Loucy (cell line): ENCODE data around the gene RBMY1D.

Experiments used
- H2AFZ ChIP-seq: fragments of 200-600 bp; sonication (generic); 2 replicates; pipeline ENCODE4 v1.6.0; 2016; ENCODE audit warnings: antibody characterized with exemption, mild to moderate bottlenecking, low read length, moderate library complexity
- H3F3A ChIP-seq: fragments of 200-600 bp; 2 replicates; pipeline ENCODE4 v1.6.0; 2016; ENCODE audit warnings: antibody characterized with exemption, low read depth, mild to moderate bottlenecking
- H3K27me3 ChIP-seq: fragments of 200-600 bp; sonication (generic); 2 replicates; pipeline ENCODE4 v1.6.1; 2014; ENCODE audit warnings: low read length, mild to moderate bottlenecking; ENCODE audit not compliant: insufficient read depth, poor library complexity, severe bottlenecking
- H3K36me3 ChIP-seq: fragments of 200-600 bp; sonication (generic); 2 replicates; pipeline ENCODE4 v1.6.1; 2016; ENCODE audit warnings: low read length; ENCODE audit not compliant: insufficient read depth
- H3K4me1 ChIP-seq: fragments of 200-600 bp; sonication (generic); 2 replicates; pipeline ENCODE4 v1.5.1; 2014; ENCODE audit warnings: low read length, mild to moderate bottlenecking; ENCODE audit not compliant: insufficient read depth, poor library complexity, severe bottlenecking
- H3K4me2 ChIP-seq: fragments of 200-600 bp; sonication (generic); 2 replicates; pipeline ENCODE4 v1.6.0; 2014; ENCODE audit warnings: antibody characterized with exemption, low read length, low read depth, mild to moderate bottlenecking; ENCODE audit not compliant: poor library complexity, severe bottlenecking
- H3K4me3 ChIP-seq: fragments of 200-600 bp; sonication (generic); 2 replicates; pipeline ENCODE4 v1.5.1; 2014; ENCODE audit warnings: low read length, mild to moderate bottlenecking, mixed read lengths; ENCODE audit not compliant: poor library complexity, severe bottlenecking
- H3K79me2 ChIP-seq: fragments of 200-600 bp; sonication (generic); 2 replicates; pipeline ENCODE4 v1.6.1; 2014; ENCODE audit warnings: low read length; ENCODE audit not compliant: insufficient read depth
- H3K9ac ChIP-seq: fragments of 200-600 bp; sonication (generic); 2 replicates; pipeline ENCODE4 v1.6.0; 2014; ENCODE audit warnings: mild to moderate bottlenecking, low read depth, low read length, moderate library complexity; ENCODE audit not compliant: poor library complexity, severe bottlenecking
- H3K9me2 ChIP-seq: fragments of 200-600 bp; sonication (generic); replicated peaks from 2 replicates; pipeline ENCODE4 v1.6.1; 2016; ENCODE audit warnings: low read depth, low read length, mixed read lengths
- H3K9me3 ChIP-seq: fragments of 200-600 bp; sonication (generic); 2 replicates; pipeline ENCODE4 v1.6.1; 2014; ENCODE audit warnings: mild to moderate bottlenecking, antibody characterized with exemption, low read length, low read depth; ENCODE audit not compliant: insufficient read depth
- H4K20me1 ChIP-seq: fragments of 200-600 bp; sonication (generic); 2 replicates; pipeline ENCODE4 v1.6.0; 2014; ENCODE audit warnings: antibody characterized with exemption, low read length, mild to moderate bottlenecking; ENCODE audit not compliant: insufficient read depth, poor library complexity, severe bottlenecking
- CTCF ChIP-seq: fragments of 200-600 bp; sonication (generic); conservative IDR thresholded peaks from 2 replicates; pipeline ENCODE4 v1.5.1; 2014; ENCODE audit warnings: mild to moderate bottlenecking, antibody characterized with exemption, low read length
- EZH2phosphoT487 ChIP-seq: fragments of 200-600 bp; IDR thresholded peaks from 2 replicates; pipeline ENCODE4 v1.6.1; 2018; ENCODE audit warnings: antibody characterized with exemption, mild to moderate bottlenecking, moderate library complexity, borderline replicate concordance

The RBMY1D gene

GRCh38 chrY:21835052-21835451, 59.3 kb downstream of the RBMY1D start:
- Histone ChIP-seq H3K4me1 (no peaks in the 10 kb centered on the region), H3K4me3 (no peak overlapping the region), H3K27me3 (no peaks in the 10 kb centered on the region), H2AFZ (no peak overlapping the region), H3K4me2 (no peak overlapping the region), H3F3A (no peaks in the 10 kb centered on the region), H3K9ac (no peak overlapping the region), H4K20me1 (no peaks in the 10 kb centered on the region), H3K9me2 (no peaks in the 10 kb centered on the region), H3K9me3 (no peaks in the 10 kb centered on the region), H3K36me3 (no peaks in the 10 kb centered on the region), H3K79me2 (no peaks in the 10 kb centered on the region)
- TF ChIP-seq CTCF = no peak
- TF ChIP-seq EZH2phosphoT487 = no peak
